HepG2 (cell line): Measurements from ENCODE around the gene DENND4A. TPM values are rescaled to one million over a fixed set of nuclear protein-coding genes. Genes with fewer than 3 reads are reported as not detected.

Experiments used
- CHCHD3 ChIP-seq: sonication (generic); formaldehyde crosslinking; IDR thresholded peaks from 2 replicates; pipeline ENCODE4 v1.8.0; 2022; ENCODE audit warnings: mild to moderate bottlenecking, missing genetic modification reagents, moderate library complexity
- FOXA3 ChIP-seq: IDR thresholded peaks from 2 replicates; pipeline ENCODE4 v1.6.1; 2016; ENCODE audit warnings: missing genetic modification reagents, missing compliant biosample characterization
- GATAD1 ChIP-seq: IDR thresholded peaks from 2 replicates; pipeline ENCODE4 v1.6.1; 2016; ENCODE audit warnings: missing genetic modification reagents, missing compliant biosample characterization
- IKZF5 ChIP-seq: IDR thresholded peaks from 2 replicates; pipeline ENCODE4 v1.6.1; 2018; ENCODE audit warnings: missing genetic modification reagents, mild to moderate bottlenecking, missing compliant biosample characterization
- KLF13 ChIP-seq: sonication (generic); formaldehyde crosslinking; IDR thresholded peaks from 2 replicates; pipeline ENCODE4 v1.4.0; 2020; ENCODE audit warnings: mild to moderate bottlenecking, missing genetic modification reagents
- KMT2A ChIP-seq: sonication (generic); formaldehyde crosslinking; IDR thresholded peaks from 2 replicates; pipeline ENCODE4 v1.4.0; 2020; ENCODE audit warnings: missing genetic modification reagents
- MED1 ChIP-seq: sonication (generic); formaldehyde crosslinking; IDR thresholded peaks from 2 replicates; pipeline ENCODE4 v1.4.0; 2020; ENCODE audit warnings: missing genetic modification reagents
- MXD4 ChIP-seq: IDR thresholded peaks from 2 replicates; pipeline ENCODE4 v1.6.1; 2016; ENCODE audit warnings: mild to moderate bottlenecking, missing biosample characterization, missing genetic modification reagents
- NFKB2 ChIP-seq: sonication (generic); formaldehyde crosslinking; IDR thresholded peaks from 2 replicates; pipeline ENCODE4 v1.4.0; 2020; ENCODE audit warnings: missing genetic modification reagents, borderline replicate concordance
- PBX3 ChIP-seq: sonication (generic); formaldehyde crosslinking; IDR thresholded peaks from 2 replicates; pipeline ENCODE4 v1.8.1; 2023; ENCODE audit warnings: missing genetic modification reagents, inconsistent platforms, borderline replicate concordance
- POLR2G ChIP-seq: fragments of 200-400 bp; formaldehyde crosslinking; IDR thresholded peaks from 2 replicates; pipeline ENCODE4 v1.6.1; 2018; ENCODE audit warnings: mild to moderate bottlenecking, low read depth, low read length, moderate library complexity
- RXRB ChIP-seq: IDR thresholded peaks from 2 replicates; pipeline ENCODE4 v1.6.1; 2016; ENCODE audit warnings: borderline replicate concordance, missing genetic modification reagents, missing compliant biosample characterization
- SMAD3 ChIP-seq: sonication (generic); formaldehyde crosslinking; IDR thresholded peaks from 2 replicates; pipeline ENCODE4 v1.4.0; 2020; ENCODE audit warnings: missing genetic modification reagents
- SSRP1 ChIP-seq: IDR thresholded peaks from 2 replicates; pipeline ENCODE4 v1.6.1; 2016; ENCODE audit warnings: control low read depth
- TEAD2 ChIP-seq: sonication (generic); formaldehyde crosslinking; IDR thresholded peaks from 2 replicates; pipeline ENCODE4 v1.9.0; 2021; ENCODE audit warnings: missing genetic modification reagents
- TEAD3 ChIP-seq: optimal IDR thresholded peaks from 2 replicates; pipeline ENCODE3; 2016; ENCODE audit warnings: borderline replicate concordance
- XRCC5 ChIP-seq: fragments of 200-400 bp; formaldehyde crosslinking; optimal IDR thresholded peaks from 2 replicates; pipeline ENCODE3; 2017; ENCODE audit warnings: mild to moderate bottlenecking, low read length
- ZC3H4 ChIP-seq: sonication (generic); formaldehyde crosslinking; IDR thresholded peaks from 2 replicates; pipeline ENCODE4 v1.4.0; 2020; ENCODE audit warnings: missing genetic modification reagents, borderline replicate concordance
- ZFP36L2 ChIP-seq: sonication (generic); formaldehyde crosslinking; IDR thresholded peaks from 2 replicates; pipeline ENCODE4 v1.4.0; 2020; ENCODE audit warnings: missing genetic modification reagents
- ZNF180 ChIP-seq: sonication (generic); formaldehyde crosslinking; IDR thresholded peaks from 2 replicates; pipeline ENCODE4 v1.4.0; 2020; ENCODE audit warnings: low read depth, missing genetic modification reagents, borderline replicate concordance
- ZNF232 ChIP-seq: sonication (generic); formaldehyde crosslinking; IDR thresholded peaks from 2 replicates; pipeline ENCODE4 v1.4.0; 2020; ENCODE audit warnings: missing genetic modification reagents, borderline replicate concordance
- ZNF670 ChIP-seq: sonication (generic); formaldehyde crosslinking; IDR thresholded peaks from 2 replicates; pipeline ENCODE4 v1.8.0; 2022; ENCODE audit warnings: mild to moderate bottlenecking, missing genetic modification reagents, borderline replicate concordance
- polyA plus RNA-seq, 8 experiments: library from polyadenylated mRNA; depleted of rRNA in 3 of 8; stranded (reverse) in 7 of 8; unstranded in 1 of 8; fragments of >200 nt; fragmentation: Illumina TruSeq in 4 of 8; extraction: Trizol in 4 of 8; gene quantifications; 2 replicates each; pipeline versions ENCODE4 v1.2.1 to v1.2.3, GENCODE V29; 2011 to 2016; ENCODE audit warnings: low read depth in 4 of 8, missing spikeins in 1 of 8, mixed read lengths in 1 of 8; ENCODE audit not compliant: insufficient read depth in 1 of 8
- total RNA-seq, 5 experiments: library from RNA; depleted of rRNA; stranded (reverse); fragments of >200 nt; fragmentation: Illumina TruSeq; extraction: Trizol; gene quantifications; 2 replicates each; pipeline ENCODE4 v1.2.3, GENCODE V29; 2016; ENCODE audit warnings: low read depth in 1 of 5
- TF ChIP-seq, protein P1 (sequence below): sonication (generic); formaldehyde crosslinking; IDR thresholded peaks from 2 replicates; pipeline ENCODE4 v1.4.0; 2020; ENCODE audit warnings: missing genetic modification reagents

DENND4A gene
- total and polyA plus RNA-seq, 2 of the 13 experiments (the other 11 are each of a cell fraction or from before 2014, with no cell fraction given), result 13.2 to 18.6 TPM

GRCh38 chr15:65792138-65792987 is at the start of gene DENND4A (continued):
- TF ChIP-seq, protein P1, sequence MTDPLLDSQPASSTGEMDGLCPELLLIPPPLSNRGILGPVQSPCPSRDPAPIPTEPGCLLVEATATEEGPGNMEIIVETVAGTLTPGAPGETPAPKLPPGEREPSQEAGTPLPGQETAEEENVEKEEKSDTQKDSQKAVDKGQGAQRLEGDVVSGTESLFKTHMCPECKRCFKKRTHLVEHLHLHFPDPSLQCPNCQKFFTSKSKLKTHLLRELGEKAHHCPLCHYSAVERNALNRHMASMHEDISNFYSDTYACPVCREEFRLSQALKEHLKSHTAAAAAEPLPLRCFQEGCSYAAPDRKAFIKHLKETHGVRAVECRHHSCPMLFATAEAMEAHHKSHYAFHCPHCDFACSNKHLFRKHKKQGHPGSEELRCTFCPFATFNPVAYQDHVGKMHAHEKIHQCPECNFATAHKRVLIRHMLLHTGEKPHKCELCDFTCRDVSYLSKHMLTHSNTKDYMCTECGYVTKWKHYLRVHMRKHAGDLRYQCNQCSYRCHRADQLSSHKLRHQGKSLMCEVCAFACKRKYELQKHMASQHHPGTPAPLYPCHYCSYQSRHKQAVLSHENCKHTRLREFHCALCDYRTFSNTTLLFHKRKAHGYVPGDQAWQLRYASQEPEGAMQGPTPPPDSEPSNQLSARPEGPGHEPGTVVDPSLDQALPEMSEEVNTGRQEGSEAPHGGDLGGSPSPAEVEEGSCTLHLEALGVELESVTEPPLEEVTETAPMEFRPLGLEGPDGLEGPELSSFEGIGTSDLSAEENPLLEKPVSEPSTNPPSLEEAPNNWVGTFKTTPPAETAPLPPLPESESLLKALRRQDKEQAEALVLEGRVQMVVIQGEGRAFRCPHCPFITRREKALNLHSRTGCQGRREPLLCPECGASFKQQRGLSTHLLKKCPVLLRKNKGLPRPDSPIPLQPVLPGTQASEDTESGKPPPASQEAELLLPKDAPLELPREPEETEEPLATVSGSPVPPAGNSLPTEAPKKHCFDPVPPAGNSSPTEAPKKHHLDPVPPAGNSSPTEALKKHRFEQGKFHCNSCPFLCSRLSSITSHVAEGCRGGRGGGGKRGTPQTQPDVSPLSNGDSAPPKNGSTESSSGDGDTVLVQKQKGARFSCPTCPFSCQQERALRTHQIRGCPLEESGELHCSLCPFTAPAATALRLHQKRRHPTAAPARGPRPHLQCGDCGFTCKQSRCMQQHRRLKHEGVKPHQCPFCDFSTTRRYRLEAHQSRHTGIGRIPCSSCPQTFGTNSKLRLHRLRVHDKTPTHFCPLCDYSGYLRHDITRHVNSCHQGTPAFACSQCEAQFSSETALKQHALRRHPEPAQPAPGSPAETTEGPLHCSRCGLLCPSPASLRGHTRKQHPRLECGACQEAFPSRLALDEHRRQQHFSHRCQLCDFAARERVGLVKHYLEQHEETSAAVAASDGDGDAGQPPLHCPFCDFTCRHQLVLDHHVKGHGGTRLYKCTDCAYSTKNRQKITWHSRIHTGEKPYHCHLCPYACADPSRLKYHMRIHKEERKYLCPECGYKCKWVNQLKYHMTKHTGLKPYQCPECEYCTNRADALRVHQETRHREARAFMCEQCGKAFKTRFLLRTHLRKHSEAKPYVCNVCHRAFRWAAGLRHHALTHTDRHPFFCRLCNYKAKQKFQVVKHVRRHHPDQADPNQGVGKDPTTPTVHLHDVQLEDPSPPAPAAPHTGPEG, result 0 out of 2 replicates have a peak, but pooled peaks have one; percentile 13
- TF ChIP-seq RXRB (peak; percentile 64; the same call in 1 of the 2 replicates), ZNF232 (CRISPR knock-in tag) (0 out of 2 replicates have a peak, but pooled peaks have one; percentile 43), GATAD1 (peak; percentile 68), ZNF670 (peak; percentile 25; the same call in 1 of the 2 replicates), MED1 (CRISPR knock-in tag) (peak; percentile 79), SSRP1 (peak; percentile 85), PBX3 (CRISPR knock-in tag) (peak; percentile 74; the same call in 1 of the 2 replicates), FOXA3 (CRISPR knock-in tag) (peak; percentile 58; the same call in 1 of the 2 replicates), ZNF180 (CRISPR knock-in tag) (no peak), CHCHD3 (no peak), SMAD3 (peak; percentile 62; the same call in 1 of the 2 replicates), TEAD2 (CRISPR knock-in tag) (no peak), POLR2G (peak; percentile 77), KLF13 (no peak), TEAD3 (peak; percentile 14), IKZF5 (peak; percentile 71; the same call in 1 of the 2 replicates), KMT2A (CRISPR knock-in tag) (peak; percentile 80), NFKB2 (CRISPR knock-in tag) (no peak; the same call in 1 of the 2 replicates), XRCC5 (peak; percentile 59), ZC3H4 (no peak), ZFP36L2 (no peak), MXD4 (CRISPR knock-in tag) (no peak; the same call in 1 of the 2 replicates)
